ENCODE results near the gene LMO4. TPM values are rescaled to one million over a fixed set of nuclear protein-coding genes. Genes with fewer than 3 reads are reported as not detected.

LMO4 gene
- total RNA-seq, 3 donors from 2014 or later = 19.0 to 51.2 (median 31.6) TPM

- DNase-seq (no peak), ATAC-seq (no peak)
- no peaks in the 10 kb centered on the region for H3K4me1 ChIP-seq (ENCODE audit: low read depth)
- intact Hi-C loops (cut with DNase I, micrococcal nuclease) = no loop called here
- no peak overlapping the region for H3K4me3 ChIP-seq
- H3K36me3 ChIP-seq (ENCODE audit: low read depth) = no peaks in the 10 kb centered on the region
- no peaks in the 10 kb centered on the region for H3K9me3 ChIP-seq
- no peak for TF ChIP-seq CTCF (IDR thresholded peaks at IDR 0.05)
Measured at GRCh38 chr1:87362063-87362833, 33.6 kb downstream of the LMO4 start.

- H3K36me3 ChIP-seq (ENCODE audit: low read depth) = no peaks in the 10 kb centered on the region
- DNase-seq (no peak), ATAC-seq (no peak)
- H3K4me3 ChIP-seq = no peak overlapping the region
- no peaks in the 10 kb centered on the region for H3K4me1 ChIP-seq (ENCODE audit: low read depth)
- TF ChIP-seq CTCF (IDR thresholded peaks at IDR 0.05) = no peak
- no peaks in the 10 kb centered on the region for H3K9me3 ChIP-seq
- intact Hi-C loops (cut with DNase I, micrococcal nuclease) = no loop called here
Measured at GRCh38 chr1:87362834-87363426, 34.2 kb downstream of the LMO4 start.

DNA sequence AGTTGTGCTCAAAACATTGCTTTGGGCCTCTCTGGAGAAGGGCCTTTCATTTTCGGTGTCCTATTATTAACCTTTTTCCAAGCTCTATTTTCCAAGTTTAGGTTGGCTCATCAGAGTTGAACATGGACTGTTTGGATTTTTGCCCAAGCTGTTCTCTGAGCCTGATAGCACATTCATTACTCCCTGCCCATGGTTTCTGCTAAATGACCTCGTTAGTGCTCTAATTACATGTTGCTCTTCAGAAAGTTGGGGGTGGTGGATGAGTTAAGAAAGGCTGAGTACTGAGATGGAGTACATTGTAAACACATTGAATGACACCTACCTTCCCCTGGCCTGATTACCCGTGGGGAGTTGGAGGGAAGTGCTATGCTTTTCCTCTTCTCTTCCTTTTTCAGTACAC lies 38.9 kb downstream of the LMO4 start:
- ATAC-seq (no peak), DNase-seq (no peak)
- no peaks in the 10 kb centered on the region for H3K36me3 ChIP-seq (ENCODE audit: low read depth)
- no peak overlapping the region for H3K4me3 ChIP-seq
- H3K4me1 ChIP-seq (ENCODE audit: low read depth) = no peaks in the 10 kb centered on the region
- TF ChIP-seq CTCF (IDR thresholded peaks at IDR 0.05) = no peak
- intact Hi-C loops (cut with DNase I, micrococcal nuclease) = no loop called here
- no peaks in the 10 kb centered on the region for H3K9me3 ChIP-seq

GRCh38 chr1:87368907-87369306 lies 40.2 kb downstream of the LMO4 start:
- DNase-seq (no peak), ATAC-seq (no peak)
- Histone ChIP-seq H3K36me3 (ENCODE audit: low read depth) (no peaks in the 10 kb centered on the region), H3K4me3 (no peak overlapping the region), H3K9me3 (no peaks in the 10 kb centered on the region), H3K4me1 (ENCODE audit: low read depth) (no peaks in the 10 kb centered on the region)
- intact Hi-C loops (cut with DNase I, micrococcal nuclease) = no loop called here
- TF ChIP-seq CTCF (IDR thresholded peaks at IDR 0.05) = no peak

- Histone ChIP-seq H3K4me3 (no peak overlapping the region), H3K4me1 (ENCODE audit: low read depth) (no peaks in the 10 kb centered on the region), H3K9me3 (no peaks in the 10 kb centered on the region), H3K36me3 (ENCODE audit: low read depth) (no peaks in the 10 kb centered on the region)
- no peak for TF ChIP-seq CTCF (IDR thresholded peaks at IDR 0.05)
- intact Hi-C loops (cut with DNase I, micrococcal nuclease) = no loop called here
- DNase-seq (no peak), ATAC-seq (no peak)
Measured at GRCh38 chr1:87369736-87370478, 41.2 kb downstream of the LMO4 start.

Measured in mucosa of descending colon (tissue), 3 donors.